ENCODE results near the gene KLF16. TPM values are rescaled to one million over a fixed set of nuclear protein-coding genes. Genes with fewer than 3 reads are reported as not detected.
"Not testable (repeated sequence)": the region's sequence is repeated elsewhere in the genome, so short reads cannot be mapped to it uniquely, and the experiment has no call there.

Gene KLF16
- total and polyA plus RNA-seq, 4 experiments from 2014 or later: 0.39 to 19.3 (median 9.6) TPM

- Mint-ChIP-seq H3K36me3 (peaks cover 3 to 23% of the 10 kb centered on the region in 2 donors), H3K27ac (peak within 1 kb of the TSS; percentile 98 to 100 (median 99)), H3K4me1 (peaks cover 13 to 40% (median 31%) of the 10 kb centered on the region in 4 donors), H3K4me3 (peak within 1 kb of the TSS; percentile 98 to 100 (median 100))
- intact Hi-C loops (cut with micrococcal nuclease): loop anchor here (1.0 kb wide), 4 partner anchors 9 to 21 kb away; partner anchors contain the start of genes ADAT3 and SCAMP4
- peak; percentile 91 to 93 (median 92) for DNase-seq
- H3K9me3 Mint-ChIP-seq; H3K36me3 ChIP-seq (ENCODE audit: insufficient read depth, low read length); H3K27me3 ChIP-seq (ENCODE audit: insufficient read depth, low read length); H3K27me3 Mint-ChIP-seq; H3K9me3 ChIP-seq (ENCODE audit: control insufficient read depth in 1 of 2, low read length in 2 of 2): not testable (repeated sequence)
- ChIA-PET CTCF (ENCODE audit: partially characterized antibody) (interaction anchor here (0.7 to 2.0 kb wide), 4 partner anchors 9 to 44 kb away, joined by 3 to 9 read pairs (median 4); no protein-coding TSS in a partner anchor), POLR2A (ENCODE audit: partially characterized antibody) (interaction anchor here (0.6 to 7.8 kb wide), 10 partner anchors 10 to 582 kb away, joined by 3 to 81 read pairs (median 4); partner anchors contain the start of gene CSNK1G2)
- Histone ChIP-seq H3K27ac (ENCODE audit: low read depth, low read length) (peak within 1 kb of the TSS; percentile 95), H3K4me1 (ENCODE audit: insufficient read depth, low read length) (peaks cover 36% of the 10 kb centered on the region), H3K4me3 (ENCODE audit: low read length in 2 of 2) (peak within 1 kb of the TSS; percentile 69 to 93)
Observed at GRCh38 chr19:1885398-1886119, 22.2 kb upstream of the KLF16 start, which contains the start of gene ABHD17A. ABHD17A (minus strand) TSS chr19:1885496; CDS start chr19:1881566, 3,930 bp downstream.

DNA sequence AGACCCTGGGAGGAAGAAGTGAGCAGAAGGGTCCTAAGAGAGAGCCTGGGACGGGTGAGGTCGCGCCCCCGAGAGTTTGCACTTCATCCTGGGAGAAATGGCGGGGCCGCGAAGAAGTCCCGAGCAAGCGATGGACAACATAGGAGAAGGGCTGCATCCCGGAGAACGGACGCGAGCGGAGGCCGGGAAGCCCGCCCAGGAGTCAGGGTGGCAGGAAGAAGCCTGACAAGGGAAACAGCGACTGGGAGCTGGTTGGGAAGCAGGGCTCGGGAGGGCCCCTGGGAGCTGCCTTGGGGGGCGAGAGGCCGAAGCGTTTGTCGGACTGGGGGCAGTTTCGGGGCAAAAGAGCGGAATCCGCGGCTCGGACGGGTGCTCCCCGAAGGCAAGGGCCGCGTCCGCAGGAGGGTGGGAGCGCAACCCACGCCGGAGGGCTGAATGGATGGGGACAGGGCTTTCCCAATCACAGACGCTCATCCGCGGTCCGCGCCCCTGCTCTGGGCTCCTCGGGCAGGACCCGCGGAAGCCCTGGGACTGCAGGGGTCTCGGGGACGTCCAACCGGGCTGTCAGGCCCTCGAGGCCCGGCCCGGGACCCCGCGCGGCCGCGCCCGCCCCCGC is 21.4 kb upstream of the KLF16 start:
- H3K4me1 Mint-ChIP-seq: peaks cover 13 to 43% (median 28%) of the 10 kb centered on the region in 4 donors
- peaks cover 0 to 3% of the 10 kb centered on the region in 2 donors for H3K27me3 Mint-ChIP-seq
- Histone ChIP-seq H3K4me1 (ENCODE audit: insufficient read depth, low read length) (peaks cover 42% of the 10 kb centered on the region), H3K27me3 (ENCODE audit: insufficient read depth, low read length) (no peaks in the 10 kb centered on the region), H3K4me3 (ENCODE audit: low read length in 2 of 2) (peak overlapping the region; percentile 69 to 93), H3K9me3 (ENCODE audit: control insufficient read depth in 1 of 2, low read length in 2 of 2) (no peaks in the 10 kb centered on the region), H3K36me3 (ENCODE audit: insufficient read depth, low read length) (peaks cover 7% of the 10 kb centered on the region), H3K27ac (ENCODE audit: low read depth, low read length) (peak overlapping the region; percentile 95)
- H3K36me3 Mint-ChIP-seq: peaks cover 3 to 23% of the 10 kb centered on the region in 2 donors
- peak in 1 of 5 donors; percentile 40 for DNase-seq
- H3K9me3 Mint-ChIP-seq: no peaks in the 10 kb centered on the region
- H3K4me3 Mint-ChIP-seq: peak overlapping the region; percentile 98 to 100 (median 100)
- intact Hi-C loops (cut with micrococcal nuclease): loop anchor here (1.0 kb wide), 4 partner anchors 9 to 21 kb away; partner anchors contain the start of genes ADAT3 and SCAMP4
- ChIA-PET POLR2A (ENCODE audit: partially characterized antibody) (interaction anchor here (0.6 to 7.8 kb wide), 10 partner anchors 9 to 583 kb away, joined by 3 to 81 read pairs (median 4); partner anchors contain the start of gene CSNK1G2), CTCF (ENCODE audit: partially characterized antibody) (interaction anchor here (0.7 to 2.0 kb wide), 3 partner anchors 9 to 45 kb away, joined by 3 to 9 read pairs (median 4); no protein-coding TSS in a partner anchor)
- peak overlapping the region; percentile 98 to 100 (median 99) for H3K27ac Mint-ChIP-seq

- peak overlapping the region; percentile 98 to 100 (median 99) for H3K27ac Mint-ChIP-seq
- ChIA-PET CTCF (ENCODE audit: partially characterized antibody) (interaction anchor here (2.0 kb wide), 1 partner anchor 13 kb away, joined by 9 read pairs; no protein-coding TSS in a partner anchor), POLR2A (ENCODE audit: partially characterized antibody) (interaction anchor here (0.6 to 7.8 kb wide), 11 partner anchors 9 to 57 kb away, joined by 3 to 81 read pairs (median 4); partner anchors contain the start of gene CSNK1G2)
- Histone ChIP-seq H3K36me3 (ENCODE audit: insufficient read depth, low read length) (peaks cover 7% of the 10 kb centered on the region), H3K9me3 (ENCODE audit: control insufficient read depth in 1 of 2, low read length in 2 of 2) (no peaks in the 10 kb centered on the region), H3K4me1 (ENCODE audit: insufficient read depth, low read length) (peaks cover 42% of the 10 kb centered on the region), H3K27ac (ENCODE audit: low read depth, low read length) (peak overlapping the region; percentile 95), H3K4me3 (ENCODE audit: low read length in 2 of 2) (peak overlapping the region; percentile 69 to 93), H3K27me3 (ENCODE audit: insufficient read depth, low read length) (no peaks in the 10 kb centered on the region)
- peaks cover 3 to 23% of the 10 kb centered on the region in 2 donors for H3K36me3 Mint-ChIP-seq
- peaks cover 0 to 3% of the 10 kb centered on the region in 2 donors for H3K27me3 Mint-ChIP-seq
- H3K4me3 Mint-ChIP-seq: peak overlapping the region; percentile 98 to 100 (median 100)
- H3K4me1 Mint-ChIP-seq: peaks cover 13 to 43% (median 28%) of the 10 kb centered on the region in 4 donors
- DNase-seq: peak in 4 of 5 donors; percentile 44 to 74 (median 50)
- H3K9me3 Mint-ChIP-seq: no peaks in the 10 kb centered on the region
- intact Hi-C loops (cut with micrococcal nuclease): no loop called here
Observed at GRCh38 chr19:1884291-1884718, 20.9 kb upstream of the KLF16 start.

DNA sequence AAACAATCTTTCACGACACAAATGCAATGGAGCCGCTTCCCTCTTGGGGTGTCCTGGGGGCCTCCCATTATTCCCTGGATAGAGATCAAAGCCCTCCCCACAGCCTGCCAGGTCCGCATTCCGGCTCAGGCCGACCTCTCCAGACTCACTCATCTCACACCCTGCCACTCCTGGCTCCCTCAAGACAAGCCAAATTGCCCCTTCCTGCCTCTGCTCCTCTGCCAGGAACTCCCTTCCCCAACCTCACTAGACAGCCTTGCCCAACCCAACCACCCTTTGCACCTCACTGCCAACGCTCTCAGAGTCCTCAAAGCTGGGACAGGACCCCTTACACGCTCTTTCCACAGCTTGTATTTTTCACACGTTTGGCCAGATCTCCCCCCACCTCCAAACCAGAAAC is 20.4 kb upstream of the KLF16 start:
- Histone ChIP-seq H3K4me1 (ENCODE audit: insufficient read depth, low read length) (peaks cover 42% of the 10 kb centered on the region), H3K9me3 (ENCODE audit: control insufficient read depth in 1 of 2, low read length in 2 of 2) (no peaks in the 10 kb centered on the region)
- CTCF ChIA-PET (ENCODE audit: partially characterized antibody): interaction anchor here (2.0 kb wide), 1 partner anchor 14 kb away, joined by 9 read pairs; no protein-coding TSS in a partner anchor

GRCh38 chr19:1882786-1883692 is 19.7 kb upstream of the KLF16 start:
- Mint-ChIP-seq H3K27me3 (peaks cover 0 to 3% of the 10 kb centered on the region in 2 donors), H3K9me3 (no peaks in the 10 kb centered on the region), H3K27ac (peak overlapping the region; percentile 98 to 100 (median 99)), H3K4me3 (peak overlapping the region; percentile 98 to 100 (median 100)), H3K36me3 (peaks cover 3 to 23% of the 10 kb centered on the region in 2 donors), H3K4me1 (peaks cover 13 to 43% (median 28%) of the 10 kb centered on the region in 4 donors)
- Histone ChIP-seq H3K27me3 (ENCODE audit: insufficient read depth, low read length) (no peaks in the 10 kb centered on the region), H3K4me3 (ENCODE audit: low read length in 2 of 2) (peak overlapping the region; percentile 69 to 93), H3K27ac (ENCODE audit: low read depth, low read length) (peak overlapping the region; percentile 95), H3K9me3 (ENCODE audit: control insufficient read depth in 1 of 2, low read length in 2 of 2) (no peaks in the 10 kb centered on the region), H3K36me3 (ENCODE audit: insufficient read depth, low read length) (peaks cover 7% of the 10 kb centered on the region), H3K4me1 (ENCODE audit: insufficient read depth, low read length) (peaks cover 42% of the 10 kb centered on the region)
- intact Hi-C loops (cut with micrococcal nuclease): loop anchor here (2.0 kb wide), 1 partner anchor 34 kb away; the partner anchor contains the start of gene REXO1
- POLR2A ChIA-PET (ENCODE audit: partially characterized antibody): interaction anchor here (0.7 to 7.8 kb wide), 12 partner anchors 7 to 200 kb away, joined by 3 to 81 read pairs (median 6); partner anchors contain the start of genes ADAT3, CSNK1G2 and SCAMP4
- no peak for DNase-seq
- CTCF ChIA-PET (ENCODE audit: partially characterized antibody): interaction anchor here (1.0 to 2.0 kb wide), 5 partner anchors 14 to 30 kb away, joined by 3 to 9 read pairs (median 4); no protein-coding TSS in a partner anchor

More for the DNA sequence above, 20.4 kb upstream of the KLF16 start:
- POLR2A ChIA-PET (ENCODE audit: partially characterized antibody): interaction anchor here (0.6 to 7.8 kb wide), 12 partner anchors 8 to 200 kb away, joined by 3 to 81 read pairs (median 6); partner anchors contain the start of genes ADAT3, CSNK1G2 and SCAMP4
- peaks cover 3 to 23% of the 10 kb centered on the region in 2 donors for H3K36me3 Mint-ChIP-seq
- peak overlapping the region; percentile 95 for H3K27ac ChIP-seq (ENCODE audit: low read depth, low read length)
- peak overlapping the region; percentile 98 to 100 (median 100) for H3K4me3 Mint-ChIP-seq
- peaks cover 13 to 43% (median 28%) of the 10 kb centered on the region in 4 donors for H3K4me1 Mint-ChIP-seq
- peak in 3 of 5 donors; percentile 35 to 66 (median 36) for DNase-seq
- no peaks in the 10 kb centered on the region for H3K27me3 ChIP-seq (ENCODE audit: insufficient read depth, low read length)
- H3K36me3 ChIP-seq (ENCODE audit: insufficient read depth, low read length): peaks cover 7% of the 10 kb centered on the region
- peak overlapping the region; percentile 98 to 100 (median 99) for H3K27ac Mint-ChIP-seq
- intact Hi-C loops (cut with micrococcal nuclease): loop anchor here (2.0 kb wide), 1 partner anchor 35 kb away; the partner anchor contains the start of gene REXO1
- peak overlapping the region; percentile 69 to 93 for H3K4me3 ChIP-seq (ENCODE audit: low read length in 2 of 2)
- no peaks in the 10 kb centered on the region for H3K9me3 Mint-ChIP-seq
- H3K27me3 Mint-ChIP-seq: peaks cover 0 to 3% of the 10 kb centered on the region in 2 donors

Measured in CD4-positive, alpha-beta memory T cell (primary cell).